HG03521 (cell line): ENCODE results near the gene ARID5A.

ENCODE experiments used
- ATAC-seq: cut with Tn5 transposase; IDR thresholded peaks from one replicate; pipeline ENCODE4 v1.9.1; 2021; ENCODE audit warnings: mild to moderate bottlenecking, moderate library complexity; ENCODE audit not compliant: unreplicated experiment

Gene ARID5A

DNA sequence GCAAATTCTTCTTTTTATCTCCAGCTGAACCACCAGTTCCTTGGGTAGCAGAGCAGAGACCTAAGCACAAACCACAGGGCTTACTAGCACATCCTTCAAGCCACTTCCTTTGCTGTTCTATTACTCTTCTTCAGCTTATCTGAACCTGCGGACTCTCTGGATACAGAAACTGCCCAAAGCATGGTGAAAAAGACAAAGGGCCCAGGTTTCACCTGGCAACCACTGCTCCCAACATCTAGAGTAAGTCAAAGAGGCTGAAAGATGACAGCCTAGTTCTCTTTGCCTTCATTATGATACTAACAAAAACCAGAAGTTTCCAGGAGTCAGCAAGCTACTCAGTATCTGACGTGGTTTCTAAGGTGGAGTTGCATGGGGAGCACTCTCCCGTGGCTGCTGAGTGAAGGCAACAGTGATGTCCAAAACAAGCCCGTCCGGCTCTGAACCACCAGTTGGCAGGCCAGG is 58.2 kb downstream of the ARID5A start:
- no peak for ATAC-seq

- ATAC-seq, result no peak
These were observed 60.0 kb downstream of the ARID5A start for GRCh38 chr2:96596596-96596995.

GRCh38 chr2:96599941-96600340 is 63.4 kb downstream of the ARID5A start:
- no peak for ATAC-seq

DNA sequence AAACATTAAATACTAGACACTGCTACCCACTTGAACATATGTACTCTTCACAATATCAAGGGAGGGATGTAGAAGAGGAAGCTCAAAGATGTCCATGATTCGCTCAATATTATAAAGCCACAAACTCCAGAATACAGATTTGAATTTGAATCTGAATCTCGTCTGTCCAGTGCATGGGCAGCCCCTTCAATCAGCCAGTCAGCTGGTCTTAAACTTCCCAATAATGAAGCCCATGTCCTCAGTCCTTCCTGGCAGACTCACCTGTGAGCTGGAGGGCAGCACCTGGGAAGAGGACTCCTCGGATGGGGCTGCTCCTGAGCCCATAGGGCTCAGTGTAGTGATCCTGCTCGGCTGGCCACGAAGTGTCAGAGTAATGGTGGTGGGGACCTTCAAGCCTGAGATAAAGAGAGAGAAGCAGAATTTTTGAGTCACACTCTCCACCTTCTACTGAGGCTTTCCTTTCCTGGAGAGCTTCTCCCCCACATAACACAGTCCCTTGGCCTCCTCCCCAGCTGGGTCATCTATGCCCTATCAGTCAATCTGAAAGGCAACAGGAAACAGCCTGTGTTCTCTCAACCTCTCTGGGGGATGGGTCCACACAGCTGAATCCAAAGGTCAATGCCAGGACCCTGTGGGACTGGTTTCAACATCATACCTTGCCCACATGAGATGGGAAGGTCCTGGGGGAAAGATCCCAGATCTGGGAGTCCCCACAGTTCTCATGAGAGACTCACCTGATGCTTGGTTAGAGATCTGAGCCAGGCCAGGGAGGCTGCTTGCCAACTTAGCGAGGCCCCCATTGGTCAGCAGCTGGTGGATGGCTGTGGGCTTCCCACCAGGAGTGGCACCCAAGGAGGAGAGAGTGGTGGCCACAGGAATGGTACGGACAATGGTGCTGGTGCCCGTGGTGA is 65.1 kb downstream of the ARID5A start:
- no peak for ATAC-seq
